ENCODE results near the gene AFMID.

GRCh38 chr17:78159575-78160158, 27.5 kb upstream of the AFMID start:
- TF ChIP-seq EZH2 (IDR thresholded peaks at IDR 0.05; ENCODE audit: low read depth) (no peak), CTCF (conservative IDR thresholded peaks at IDR 0.05) (no peak)
